Measurements from ENCODE around the gene PTPN18.

GRCh38 chr2:130345091-130345490 is 10.8 kb upstream of the PTPN18 start:
- TF ChIP-seq CTCF (IDR thresholded peaks at IDR 0.05) (no peak), POLR2A (IDR thresholded peaks at IDR 0.05) (no peak)
